ENCODE measurements around the gene HIKESHI.

HIKESHI gene

GRCh38 chr11:86388198-86388597, 86.2 kb downstream of the HIKESHI start:
- Histone ChIP-seq H3K4me3 (no peak overlapping the region), H3K36me3 (no peaks in the 10 kb centered on the region), H3K27ac (no peak overlapping the region), H3K27me3 (no peaks in the 10 kb centered on the region), H3K4me1 (no peaks in the 10 kb centered on the region), H3K9me3 (no peaks in the 10 kb centered on the region)
- TF ChIP-seq CTCF (IDR thresholded peaks at IDR 0.05) = no peak
- intact Hi-C loops (cut with DNase I; ENCODE audit: low total_unique reads) = no loop called here
- DNase-seq = no peak

DNA sequence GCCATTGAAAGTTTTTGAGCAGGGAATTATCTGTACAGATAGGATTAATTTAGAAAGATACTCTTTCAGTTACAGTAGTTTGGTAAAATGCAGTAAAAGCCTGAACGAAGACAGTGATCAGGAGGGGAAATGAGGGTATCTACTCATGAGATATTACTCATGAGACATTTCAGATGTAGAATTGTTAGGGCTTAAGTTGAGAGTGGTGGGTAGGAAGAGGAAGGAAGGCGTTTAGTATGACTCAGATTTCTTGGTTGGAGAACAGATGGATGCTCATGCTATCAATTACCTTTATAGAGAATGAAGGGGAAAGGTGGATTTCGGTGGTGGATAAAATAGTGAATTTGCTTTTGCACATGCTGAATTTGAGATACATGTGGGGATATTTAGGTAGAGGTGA, 88.4 kb downstream of the HIKESHI start:
- Histone ChIP-seq H3K27ac (no peak overlapping the region), H3K4me3 (no peak overlapping the region), H3K9me3 (no peaks in the 10 kb centered on the region), H3K4me1 (peaks cover 0 to 20% (median 10%) of the 10 kb centered on the region in 4 donors), H3K27me3 (no peaks in the 10 kb centered on the region), H3K36me3 (no peaks in the 10 kb centered on the region)
- no peak for TF ChIP-seq CTCF (IDR thresholded peaks at IDR 0.05)
- no peak for DNase-seq
- intact Hi-C loops (cut with DNase I; ENCODE audit: low total_unique reads) = no loop called here

GRCh38 chr11:86395061-86395551, 93.1 kb downstream of the HIKESHI start:
- Histone ChIP-seq H3K4me1 (peaks cover 0 to 38% (median 16%) of the 10 kb centered on the region in 4 donors), H3K36me3 (no peaks in the 10 kb centered on the region), H3K27ac (peak overlapping the region; percentile 60 to 61), H3K4me3 (no peak overlapping the region), H3K27me3 (no peaks in the 10 kb centered on the region), H3K9me3 (no peaks in the 10 kb centered on the region)
- DNase-seq = peak in 1 of 2 donors; percentile 25
- intact Hi-C loops (cut with DNase I; ENCODE audit: low total_unique reads) = no loop called here
- no peak for TF ChIP-seq CTCF (IDR thresholded peaks at IDR 0.05)

Data from tibial artery (tissue), 4 donors.